Measurements from ENCODE around the gene CCDC74B. TPM values are rescaled to one million over a fixed set of nuclear protein-coding genes. Genes with fewer than 3 reads are reported as not detected.
A peak's percentile ranks its signal among the peaks of the same experiment; 100 is the strongest.
"Not testable (repeated sequence)": the region's sequence is repeated elsewhere in the genome, so short reads cannot be mapped to it uniquely, and the experiment has no call there.

The CCDC74B gene
- total RNA-seq, 3 donors from 2014 or later (not counting 1 experiment from before 2014, with no cell fraction given) = 0.25 to 1.4 (median 0.28) TPM

- intact Hi-C loops (cut with micrococcal nuclease) = no loop called here
- DNase-seq (peak; percentile 97 to 98), ATAC-seq (peak; percentile 74 to 88 (median 79))
- H3K4me3 Mint-ChIP-seq = peak within 1 kb of the TSS; percentile 89
- WGBS (ENCODE audit: insufficient coverage) = under 1% methylated on average over 55 of the region's 55 CpGs
- H3K27me3 Mint-ChIP-seq (ENCODE audit: low read depth in 2 of 2) = no peaks in the 10 kb centered on the region
- H3K36me3 Mint-ChIP-seq = no peaks in the 10 kb centered on the region
- peaks cover 16 to 28% of the 10 kb centered on the region in 2 donors for H3K4me1 Mint-ChIP-seq
- Histone ChIP-seq H3K27ac (ENCODE audit: low read length) (peak within 1 kb of the TSS; percentile 82), H3K27me3 (ENCODE audit: control insufficient read depth, insufficient read depth, low read length) (no peaks in the 10 kb centered on the region), H3K4me3 (ENCODE audit: low read length) (peak within 1 kb of the TSS; percentile 65), H3K4me1 (ENCODE audit: control insufficient read depth, insufficient read depth, low read length) (peaks cover 25% of the 10 kb centered on the region), H3K9me3 (ENCODE audit: control insufficient read depth, insufficient read depth, low read length) (no peaks in the 10 kb centered on the region), H3K36me3 (ENCODE audit: control insufficient read depth, insufficient read depth, low read length) (no peaks in the 10 kb centered on the region)
- no peaks in the 10 kb centered on the region for H3K9me3 Mint-ChIP-seq
- peak within 1 kb of the TSS; percentile 87 to 91 for H3K27ac Mint-ChIP-seq
- no peak for TF ChIP-seq CTCF (IDR thresholded peaks at IDR 0.05)
These were observed 36.5 kb upstream of the CCDC74B start, which contains the start of gene SMPD4 for GRCh38 chr2:130181325-130181879. Gene SMPD4, minus strand, starts transcription at chr2:130181602. Its CDS starts 5,010 bp downstream, at chr2:130176592.

- Mint-ChIP-seq H3K4me1 (peaks cover 16 to 25% of the 10 kb centered on the region in 2 donors), H3K4me3 (peak overlapping the region; percentile 89), H3K27ac (peak overlapping the region; percentile 87 to 91)
- H3K36me3 ChIP-seq (ENCODE audit: control insufficient read depth, insufficient read depth, low read length); H3K27me3 Mint-ChIP-seq (ENCODE audit: low read depth in 2 of 2); DNase-seq; ATAC-seq; H3K9me3 Mint-ChIP-seq; H3K27me3 ChIP-seq (ENCODE audit: control insufficient read depth, insufficient read depth, low read length); H3K36me3 Mint-ChIP-seq; H3K9me3 ChIP-seq (ENCODE audit: control insufficient read depth, insufficient read depth, low read length); intact Hi-C loops (cut with micrococcal nuclease): not testable (repeated sequence)
- 32% methylated on average over 38 of the region's 38 CpGs for WGBS (ENCODE audit: insufficient coverage)
- Histone ChIP-seq H3K4me3 (ENCODE audit: low read length) (peak overlapping the region; percentile 65), H3K27ac (ENCODE audit: low read length) (peak overlapping the region; percentile 82), H3K4me1 (ENCODE audit: control insufficient read depth, insufficient read depth, low read length) (peaks cover 25% of the 10 kb centered on the region)
These were observed 35.8 kb upstream of the CCDC74B start for GRCh38 chr2:130180404-130181324.

- H3K27ac Mint-ChIP-seq; H3K27me3 Mint-ChIP-seq (ENCODE audit: low read depth in 2 of 2); ATAC-seq; H3K4me1 ChIP-seq (ENCODE audit: control insufficient read depth, insufficient read depth, low read length); H3K27ac ChIP-seq (ENCODE audit: low read length); H3K4me3 Mint-ChIP-seq; H3K9me3 Mint-ChIP-seq; DNase-seq; H3K27me3 ChIP-seq (ENCODE audit: control insufficient read depth, insufficient read depth, low read length); intact Hi-C loops (cut with micrococcal nuclease); H3K9me3 ChIP-seq (ENCODE audit: control insufficient read depth, insufficient read depth, low read length); H3K4me3 ChIP-seq (ENCODE audit: low read length); H3K36me3 Mint-ChIP-seq; H3K4me1 Mint-ChIP-seq: not testable (repeated sequence)
- 86% methylated on average over 4 of the region's 5 CpGs for WGBS (ENCODE audit: insufficient coverage)
- peaks cover 15% of the 10 kb centered on the region for H3K36me3 ChIP-seq (ENCODE audit: control insufficient read depth, insufficient read depth, low read length)
These were observed 30.0 kb upstream of the CCDC74B start for GRCh38 chr2:130174866-130175265.

- Histone ChIP-seq H3K27me3 (ENCODE audit: control insufficient read depth, insufficient read depth, low read length) (no peaks in the 10 kb centered on the region), H3K4me1 (ENCODE audit: control insufficient read depth, insufficient read depth, low read length) (no peaks in the 10 kb centered on the region), H3K27ac (ENCODE audit: low read length) (no peak overlapping the region), H3K36me3 (ENCODE audit: control insufficient read depth, insufficient read depth, low read length) (peaks cover 32% of the 10 kb centered on the region), H3K4me3 (ENCODE audit: low read length) (no peak overlapping the region), H3K9me3 (ENCODE audit: control insufficient read depth, insufficient read depth, low read length) (no peaks in the 10 kb centered on the region)
- WGBS (ENCODE audit: insufficient coverage) = 96% methylated on average over 7 of the region's 7 CpGs
- ATAC-seq (peak in 1 of 3 donors; percentile 56), DNase-seq (no peak)
- H3K36me3 Mint-ChIP-seq = no peaks in the 10 kb centered on the region
- H3K27ac Mint-ChIP-seq = no peak overlapping the region
- H3K4me1 Mint-ChIP-seq = peaks cover 7 to 10% of the 10 kb centered on the region in 2 donors
- TF ChIP-seq CTCF (IDR thresholded peaks at IDR 0.05) = no peak
- H3K4me3 Mint-ChIP-seq = no peak overlapping the region
- no peaks in the 10 kb centered on the region for H3K27me3 Mint-ChIP-seq (ENCODE audit: low read depth in 2 of 2)
- intact Hi-C loops (cut with micrococcal nuclease) = no loop called here
- H3K9me3 Mint-ChIP-seq = no peaks in the 10 kb centered on the region
These were observed 25.0 kb upstream of the CCDC74B start for GRCh38 chr2:130169896-130170295.

GRCh38 chr2:130169163-130169562, 24.3 kb upstream of the CCDC74B start:
- H3K27ac ChIP-seq (ENCODE audit: low read length); H3K4me3 ChIP-seq (ENCODE audit: low read length); H3K36me3 Mint-ChIP-seq; H3K27me3 Mint-ChIP-seq (ENCODE audit: low read depth in 2 of 2); H3K9me3 ChIP-seq (ENCODE audit: control insufficient read depth, insufficient read depth, low read length); H3K4me1 ChIP-seq (ENCODE audit: control insufficient read depth, insufficient read depth, low read length); H3K4me3 Mint-ChIP-seq; H3K9me3 Mint-ChIP-seq; intact Hi-C loops (cut with micrococcal nuclease); DNase-seq; H3K4me1 Mint-ChIP-seq; H3K27me3 ChIP-seq (ENCODE audit: control insufficient read depth, insufficient read depth, low read length): not testable (repeated sequence)
- peaks cover 34% of the 10 kb centered on the region for H3K36me3 ChIP-seq (ENCODE audit: control insufficient read depth, insufficient read depth, low read length)
- whole genome bisulfite sequencing (ENCODE audit: insufficient coverage) = no CpG with 5 or more reads among the region's 3 CpGs
- peak overlapping the region; percentile 32 to 52 for H3K27ac Mint-ChIP-seq
- peak; percentile 80 to 91 (median 87) for ATAC-seq

GRCh38 chr2:130166611-130167010, 21.7 kb upstream of the CCDC74B start:
- ATAC-seq = not testable (repeated sequence)

More at GRCh38 chr2:130166611-130167010, 21.7 kb upstream of the CCDC74B start:
- H3K4me1 ChIP-seq (ENCODE audit: control insufficient read depth, insufficient read depth, low read length); H3K27me3 ChIP-seq (ENCODE audit: control insufficient read depth, insufficient read depth, low read length); H3K4me1 Mint-ChIP-seq; H3K4me3 Mint-ChIP-seq; DNase-seq; intact Hi-C loops (cut with micrococcal nuclease); H3K9me3 Mint-ChIP-seq; H3K9me3 ChIP-seq (ENCODE audit: control insufficient read depth, insufficient read depth, low read length); H3K27ac ChIP-seq (ENCODE audit: low read length); H3K27ac Mint-ChIP-seq; H3K36me3 Mint-ChIP-seq; H3K4me3 ChIP-seq (ENCODE audit: low read length); H3K27me3 Mint-ChIP-seq (ENCODE audit: low read depth in 2 of 2): not testable (repeated sequence)
- WGBS (ENCODE audit: insufficient coverage) = 93% methylated on average over 3 of the region's 3 CpGs
- peaks cover 31% of the 10 kb centered on the region for H3K36me3 ChIP-seq (ENCODE audit: control insufficient read depth, insufficient read depth, low read length)
